GM12875 (cell line): Measurements from ENCODE around the gene EPB41L3.

Experiments used
- H3K4me3 ChIP-seq: one replicate; pipeline ENCODE4 v1.5.1; 2011; ENCODE audit warnings: low read depth, low read length, control low read depth
- CTCF ChIP-seq: IDR thresholded peaks from 2 replicates; pipeline ENCODE4 v1.5.1; 2011; ENCODE audit warnings: low read depth, mild to moderate bottlenecking, control low read depth, inconsistent platforms, low read length, moderate library complexity, borderline replicate concordance; ENCODE audit not compliant: insufficient read depth

EPB41L3 gene

DNA sequence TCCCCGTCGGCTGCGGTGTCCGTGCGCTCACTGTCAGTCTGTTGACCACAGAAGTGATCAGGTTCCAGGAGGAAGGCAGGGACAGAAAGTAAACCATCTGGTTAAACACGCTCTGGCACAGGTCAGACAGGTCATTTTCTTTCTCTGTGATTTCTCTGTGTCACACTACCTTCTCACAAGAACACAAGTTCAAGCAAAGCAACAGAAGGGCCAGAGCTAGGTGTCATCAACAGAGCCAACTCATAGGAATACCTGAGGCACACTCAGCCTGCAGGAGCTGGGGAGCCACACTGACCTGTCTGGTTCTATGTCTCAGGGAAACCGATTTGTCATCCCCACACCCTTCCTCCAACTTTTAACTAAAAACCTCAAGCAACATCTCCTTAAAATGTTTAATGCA, 133.2 kb downstream of the EPB41L3 start:
- no peak for TF ChIP-seq CTCF
- no peak overlapping the region for H3K4me3 ChIP-seq

DNA sequence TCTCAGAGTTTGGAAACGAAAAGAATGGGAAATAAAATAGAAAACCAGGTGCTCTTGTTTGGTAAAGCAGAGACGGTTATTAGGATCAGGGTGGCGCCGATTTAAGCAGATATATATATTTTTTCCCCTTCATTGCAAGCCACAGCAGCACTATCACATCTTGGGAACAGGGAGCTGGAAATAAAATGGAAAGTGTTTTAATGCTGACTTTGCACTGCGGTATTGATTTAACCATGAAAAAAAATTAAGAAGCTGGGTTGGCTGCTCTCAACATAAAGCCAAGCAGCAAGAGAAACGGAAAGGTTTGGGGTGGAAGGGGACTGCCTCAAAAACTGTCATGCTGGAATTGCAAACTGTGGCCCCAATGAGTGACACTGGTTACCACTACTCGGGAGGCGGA, 145.5 kb downstream of the EPB41L3 start:
- H3K4me3 ChIP-seq = no peak overlapping the region
- TF ChIP-seq CTCF = no peak

DNA sequence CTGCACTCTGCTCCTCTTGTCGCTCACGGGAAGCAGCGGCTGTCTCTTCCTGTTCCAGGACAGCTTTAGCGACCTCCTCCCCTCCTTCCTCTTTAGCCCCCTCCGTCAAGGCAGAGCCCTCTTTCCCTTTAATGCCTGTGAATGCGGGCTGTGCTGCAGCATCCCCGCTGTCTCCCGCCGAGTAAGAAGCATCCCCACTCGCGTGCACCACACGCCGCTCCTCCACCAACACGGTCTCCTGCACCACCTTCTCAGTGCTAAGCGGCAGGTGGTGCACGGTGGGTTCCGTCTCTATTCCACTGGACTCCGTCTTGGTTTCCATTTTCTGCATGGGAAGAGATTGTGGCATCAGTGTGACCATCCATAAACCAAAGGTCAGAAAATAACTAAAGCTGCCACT, 146.7 kb downstream of the EPB41L3 start:
- no peak for TF ChIP-seq CTCF

GRCh38 chr18:5395860-5396448, 147.8 kb downstream of the EPB41L3 start:
- no peak for TF ChIP-seq CTCF
- no peak overlapping the region for H3K4me3 ChIP-seq

More for the DNA sequence above, 146.7 kb downstream of the EPB41L3 start:
- no peak overlapping the region for H3K4me3 ChIP-seq

GRCh38 chr18:5393779-5394178, 150.0 kb downstream of the EPB41L3 start:
- TF ChIP-seq CTCF = no peak
- no peak overlapping the region for H3K4me3 ChIP-seq

DNA sequence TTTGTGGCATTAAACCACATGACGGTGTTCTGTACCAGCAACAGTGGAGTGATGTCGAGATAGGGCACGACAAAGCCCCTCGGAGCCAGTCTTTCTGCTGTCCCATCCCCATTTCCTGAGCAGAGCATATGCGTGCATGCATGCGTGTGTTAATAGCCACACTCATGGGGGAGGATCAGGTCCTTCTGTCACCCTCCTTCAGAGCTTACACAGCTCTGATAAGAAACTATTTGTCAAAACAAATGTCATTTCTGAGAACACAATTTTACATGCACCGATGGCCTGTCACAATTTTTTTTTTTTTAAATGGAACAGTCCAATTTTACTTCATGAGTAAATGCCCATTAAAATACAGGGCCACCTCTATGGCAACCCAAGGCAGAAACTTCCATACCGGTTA, 152.4 kb downstream of the EPB41L3 start:
- no peak overlapping the region for H3K4me3 ChIP-seq

More for the DNA sequence above, 152.4 kb downstream of the EPB41L3 start:
- no peak for TF ChIP-seq CTCF
